ENCODE measurements around the gene SORBS1.

SORBS1 gene

GRCh38 chr10:95429639-95430038 is 131.5 kb downstream of the SORBS1 start:
- Histone ChIP-seq H3K4me3 (no peak overlapping the region), H3K27me3 (no peaks in the 10 kb centered on the region), H3K4me1 (peaks cover 0 to 97% (median 74%) of the 10 kb centered on the region in 4 donors), H3K9me3 (no peaks in the 10 kb centered on the region), H3K27ac (peak overlapping the region; percentile 80 to 91), H3K36me3 (peaks cover 59 to 80% (median 73%) of the 10 kb centered on the region in 3 donors)
- intact Hi-C loops (cut with DNase I; ENCODE audit: low total_unique reads) = loop anchor here (1.0 to 5.0 kb wide), 2 partner anchors 52 to 172 kb away; no protein-coding TSS in a partner anchor
- DNase-seq = no peak
- TF ChIP-seq CTCF (IDR thresholded peaks at IDR 0.05) = no peak

- Histone ChIP-seq H3K4me1 (peaks cover 0 to 97% (median 70%) of the 10 kb centered on the region in 4 donors), H3K4me3 (no peak overlapping the region), H3K27ac (peak overlapping the region; percentile 80 to 91), H3K27me3 (no peaks in the 10 kb centered on the region), H3K9me3 (no peaks in the 10 kb centered on the region), H3K36me3 (peaks cover 55 to 78% (median 77%) of the 10 kb centered on the region in 3 donors)
- intact Hi-C loops (cut with DNase I; ENCODE audit: low total_unique reads) = loop anchor here (5.0 kb wide), 1 partner anchor 51 kb away; no protein-coding TSS in a partner anchor
- no peak for TF ChIP-seq CTCF (IDR thresholded peaks at IDR 0.05)
- no peak for DNase-seq
Measured at GRCh38 chr10:95428701-95429100, 132.5 kb downstream of the SORBS1 start.

GRCh38 chr10:95426482-95426881 is 134.7 kb downstream of the SORBS1 start:
- Histone ChIP-seq H3K27me3 (no peaks in the 10 kb centered on the region), H3K9me3 (no peaks in the 10 kb centered on the region), H3K27ac (peak overlapping the region; percentile 80 to 91), H3K36me3 (peaks cover 75 to 79% (median 79%) of the 10 kb centered on the region in 3 donors), H3K4me3 (no peak overlapping the region), H3K4me1 (peaks cover 0 to 97% (median 70%) of the 10 kb centered on the region in 4 donors)
- intact Hi-C loops (cut with DNase I; ENCODE audit: low total_unique reads) = loop anchor here (5.0 kb wide), 1 partner anchor 49 kb away; no protein-coding TSS in a partner anchor
- no peak for DNase-seq
- no peak for TF ChIP-seq CTCF (IDR thresholded peaks at IDR 0.05)

- H3K4me1 ChIP-seq = peaks cover 0 to 97% (median 69%) of the 10 kb centered on the region in 4 donors
Measured at GRCh38 chr10:95425592-95426465, 135.3 kb downstream of the SORBS1 start.

More at GRCh38 chr10:95425592-95426465, 135.3 kb downstream of the SORBS1 start:
- DNase-seq = no peak
- TF ChIP-seq CTCF (IDR thresholded peaks at IDR 0.05) = no peak
- intact Hi-C loops (cut with DNase I; ENCODE audit: low total_unique reads) = loop anchor here (5.0 kb wide), 1 partner anchor 49 kb away; no protein-coding TSS in a partner anchor
- no peak overlapping the region for H3K4me3 ChIP-seq
- H3K36me3 ChIP-seq = peaks cover 77 to 80% (median 79%) of the 10 kb centered on the region in 3 donors
- no peaks in the 10 kb centered on the region for H3K9me3 ChIP-seq
- H3K27ac ChIP-seq = peak overlapping the region; percentile 80 to 91
- H3K27me3 ChIP-seq = no peaks in the 10 kb centered on the region
